ENCODE results near the gene KIAA1755.
A peak's percentile ranks its signal among the peaks of the same experiment; 100 is the strongest.

The KIAA1755 gene

DNA sequence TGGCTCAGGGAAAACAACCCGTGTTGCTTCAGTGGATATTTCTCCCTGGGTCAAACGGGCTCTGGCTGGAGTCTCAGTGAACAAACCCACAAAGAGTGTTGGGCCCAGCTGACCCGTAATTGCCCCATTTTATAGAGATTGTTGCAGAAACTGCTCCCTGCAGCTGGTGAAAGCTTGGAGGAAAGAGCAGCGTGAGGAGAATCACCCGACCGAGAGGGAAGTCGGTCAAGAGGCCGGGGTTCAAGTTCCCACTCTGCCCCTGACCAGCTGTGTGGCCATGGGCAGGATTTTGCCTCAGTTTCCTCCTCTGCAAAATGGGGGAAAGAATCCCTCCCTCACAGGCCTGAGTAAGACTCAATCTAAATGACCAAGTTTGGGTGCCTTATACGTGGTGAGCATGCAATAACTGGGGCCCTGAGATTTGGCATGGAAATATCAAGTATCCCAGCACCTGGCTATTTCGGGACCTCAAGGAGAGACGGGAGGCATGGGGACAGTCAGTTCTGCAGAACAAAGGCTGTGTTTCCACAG is 93.8 kb downstream of the KIAA1755 start:
- no peak for DNase-seq (ENCODE audit: low spot score)

GRCh38 chr20:38165966-38166702 is 94.4 kb downstream of the KIAA1755 start:
- no peak for DNase-seq (ENCODE audit: low spot score)

- peak; percentile 19 for DNase-seq (ENCODE audit: low spot score)
These were observed 95.2 kb downstream of the KIAA1755 start, which contains the start of gene TGM2 for GRCh38 chr20:38165089-38165965. Gene TGM2 (minus strand): TSS chr20:38165270. CDS start chr20:38165198, 72 bp downstream.

DNA sequence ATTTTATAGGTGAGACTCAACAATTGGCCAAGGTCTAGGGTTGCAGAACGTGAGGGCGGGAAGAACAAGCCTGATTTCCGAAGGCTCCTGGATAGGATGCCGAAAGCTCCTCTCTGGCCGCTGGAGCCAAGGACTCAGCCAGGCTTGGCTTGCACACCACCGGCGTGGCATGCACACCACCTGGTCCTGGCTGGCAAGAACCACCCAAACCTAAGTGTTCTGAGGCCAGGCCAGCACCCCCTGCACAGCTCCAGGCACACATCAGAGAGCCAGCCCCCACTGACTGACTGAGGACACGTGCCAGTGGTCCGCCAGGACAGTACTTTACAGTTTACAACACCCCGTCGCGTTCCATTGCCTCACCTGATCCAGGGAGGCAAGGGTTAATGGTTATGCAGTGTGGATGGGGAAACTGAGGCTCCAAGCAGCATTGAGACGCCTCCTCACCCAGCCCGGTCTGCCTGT is 95.9 kb downstream of the KIAA1755 start:
- DNase-seq (ENCODE audit: low spot score) = no peak

- no peak for DNase-seq (ENCODE audit: low spot score)
These were observed 96.5 kb downstream of the KIAA1755 start for GRCh38 chr20:38164069-38164468.

DNA sequence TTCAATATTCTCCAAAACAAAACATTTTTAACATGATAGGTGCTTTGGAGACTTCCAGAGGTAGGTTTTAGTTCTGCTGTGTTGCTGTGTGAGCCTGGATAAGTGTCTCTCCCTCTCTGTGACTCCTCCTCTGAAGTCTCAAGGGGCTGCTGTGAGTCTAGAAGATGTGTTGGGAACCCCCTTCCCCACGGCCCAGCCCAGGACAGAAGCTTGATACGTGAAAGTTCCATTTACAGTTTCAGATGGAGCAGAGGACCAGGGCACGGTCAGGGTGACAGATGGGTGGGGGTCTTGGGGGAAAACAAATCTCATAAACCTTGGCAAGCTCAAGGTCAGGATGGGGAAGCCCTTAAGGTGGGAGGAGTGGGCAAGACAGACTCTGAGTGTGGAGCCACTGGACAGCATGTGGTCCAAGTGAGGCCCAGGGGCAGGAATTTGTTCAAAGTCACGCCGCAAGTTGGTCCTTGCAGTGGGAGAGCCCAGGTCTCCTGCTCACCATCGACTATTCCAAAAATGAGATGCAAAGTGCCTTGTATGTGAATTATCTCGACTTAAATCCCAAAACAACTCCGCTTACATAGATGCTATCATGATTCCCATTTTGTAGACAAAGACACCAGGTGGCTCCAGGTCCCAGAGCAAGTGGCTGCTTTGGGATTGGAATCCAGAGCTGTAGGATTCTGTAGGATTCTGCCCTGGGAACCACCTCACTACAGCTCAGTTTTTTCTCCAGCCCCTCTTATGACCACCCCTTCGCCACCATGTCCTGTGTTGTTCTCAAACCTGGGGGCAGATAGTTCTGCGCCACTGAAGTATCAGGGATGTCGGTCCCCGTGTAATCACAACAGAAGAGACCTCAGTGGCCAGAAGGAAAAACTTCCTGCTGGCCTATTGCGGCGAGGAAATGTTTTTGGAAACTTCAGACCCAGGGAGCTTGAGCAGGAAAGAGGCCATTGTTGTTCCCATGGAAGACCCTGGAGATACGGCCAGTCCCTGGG is 97.4 kb downstream of the KIAA1755 start:
- no peak for DNase-seq (ENCODE audit: low spot score)

DNA sequence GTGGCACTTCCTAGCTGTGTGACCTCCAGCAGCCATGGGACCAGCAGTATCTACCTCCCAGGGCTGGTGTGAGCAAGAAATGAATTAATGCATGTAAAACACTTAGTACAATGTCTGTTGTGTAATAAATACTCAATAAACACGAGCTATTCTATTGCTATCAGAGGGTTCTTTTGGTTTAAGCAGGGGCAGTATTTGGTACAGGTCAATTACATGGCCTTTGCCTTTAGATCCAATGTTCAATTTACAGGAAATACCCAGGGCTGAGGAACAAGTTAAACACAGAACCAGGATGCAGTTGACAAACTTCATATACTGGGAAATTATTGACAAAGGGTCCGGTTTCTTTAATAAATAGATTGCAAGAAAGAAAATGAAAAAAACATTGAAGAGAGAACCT is 98.4 kb downstream of the KIAA1755 start:
- DNase-seq (ENCODE audit: low spot score) = no peak

- DNase-seq (ENCODE audit: low spot score) = no peak
These were observed 99.1 kb downstream of the KIAA1755 start for GRCh38 chr20:38161412-38161774.

Data from CD4-positive, alpha-beta T cell treated with Interleukin-2 at 100 ng/mL for 4 hours (primary cell).